A549 (cell line): Measurements from ENCODE around the gene HIC1. TPM values are rescaled to one million over a fixed set of nuclear protein-coding genes. Genes with fewer than 3 reads are reported as not detected.

ENCODE experiments used
- ATAC-seq, 2 experiments: fragments of 200-7000 bp in 1 of 2; fragments of >200 bp in 1 of 2; cut with Nextera tagmentation in 1 of 2; cut with Tn5 transposase in 1 of 2; 3 replicates each; pipeline versions ENCODE4 v1.8.0 to v1.9.1; 2018 to 2020; ENCODE audit warnings: mild to moderate bottlenecking in 1 of 2, moderate library complexity in 1 of 2
- CTCF ChIA-PET: fragments of 300-600 bp; sonication (Branson Sonifier 250); formaldehyde crosslinking; extraction: SDS; loops from one replicate; lab custom pipeline; 2021; ENCODE audit warnings: antibody characterized with exemption, inconsistent platforms; lab: Yijun Ruan, JAX
- POLR2A ChIA-PET: fragments of 350-600 bp; formaldehyde crosslinking; extraction: SDS; loops from one replicate; lab custom pipeline; 2021; ENCODE audit warnings: antibody characterized with exemption, inconsistent platforms; lab: Yijun Ruan, JAX
- DNase-seq, 2 experiments: peaks; one replicate each; pipeline versions ENCODE4 v3.0.0 to v3.0.0-alpha.2; 2011 to 2016; ENCODE audit warnings: low read depth in 1 of 2, low spot score in 1 of 2
- FAIRE-seq: peaks from 2 replicates; lab custom pipeline; 2011; peaks lifted over from hg19 to GRCh38; lab: Jason Lieb, UNC
- H3K27ac ChIP-seq, 2 experiments: fragments of >200 bp; sonication (Bioruptor Twin); formaldehyde crosslinking; 3 replicates each; pipeline ENCODE4 v1.5.1; 2016 to 2017
- H3K4me1 ChIP-seq: fragments of >200 bp; sonication (Bioruptor Twin); formaldehyde crosslinking; 3 replicates; pipeline ENCODE4 v1.6.1; 2016
- H3K4me2 ChIP-seq: fragments of >200 bp; sonication (Bioruptor Twin); formaldehyde crosslinking; 3 replicates; pipeline ENCODE4 v1.6.1; 2016
- H3K4me3 ChIP-seq: fragments of >200 bp; sonication (Bioruptor Twin); formaldehyde crosslinking; 3 replicates; pipeline ENCODE4 v1.5.1; 2016
- H3K9me3 ChIP-seq: fragments of >200 bp; sonication (Bioruptor Twin); formaldehyde crosslinking; 3 replicates; pipeline ENCODE4 v1.6.1; 2016
- CBX2 ChIP-seq: fragments of 200-600 bp; sonication (generic); IDR thresholded peaks from 2 replicates; pipeline ENCODE4 v1.6.1; 2016; ENCODE audit warnings: low read depth, mild to moderate bottlenecking, borderline replicate concordance
- CHD4 ChIP-seq: fragments of 200-600 bp; sonication (generic); IDR thresholded peaks from 2 replicates; pipeline ENCODE4 v1.6.1; 2016; ENCODE audit warnings: antibody characterized with exemption, mild to moderate bottlenecking, borderline replicate concordance
- CTCF ChIP-seq: fragments of >200 bp; sonication (Bioruptor Twin); formaldehyde crosslinking; IDR thresholded peaks from 3 replicates; pipeline ENCODE4 v1.5.1; 2016
- EHF ChIP-seq: fragments of 250-450 bp; sonication (Bioruptor Pico); IDR thresholded peaks from 2 replicates; pipeline ENCODE4 v1.5.0; 2020; ENCODE audit warnings: mild to moderate bottlenecking
- HDAC2 ChIP-seq: fragments of 200-600 bp; sonication (generic); IDR thresholded peaks from 2 replicates; pipeline ENCODE4 v1.6.1; 2016
- MAFK ChIP-seq: fragments of 450-650 bp; IDR thresholded peaks from 2 replicates; pipeline ENCODE4 v1.6.1; 2014; ENCODE audit not compliant: partially characterized antibody
- NFE2L2 ChIP-seq: fragments of 150-350 bp; conservative IDR thresholded peaks from 2 replicates; pipeline ENCODE4 v1.6.1; 2014; ENCODE audit warnings: low read length
- NPAS2 ChIP-seq: fragments of 250-450 bp; sonication (Bioruptor Pico); IDR thresholded peaks from 2 replicates; pipeline ENCODE4 v1.8.0; 2022; ENCODE audit warnings: mild to moderate bottlenecking, moderate library complexity, borderline replicate concordance
- PHF8 ChIP-seq: fragments of 200-600 bp; sonication (generic); IDR thresholded peaks from 2 replicates; pipeline ENCODE4 v1.6.1; 2016; ENCODE audit warnings: low read depth, mild to moderate bottlenecking, antibody characterized with exemption, moderate library complexity, borderline replicate concordance
- RAD21 ChIP-seq, 2 experiments: fragments of >200 bp in 1 of 2; sonication (Bioruptor Twin) in 1 of 2; formaldehyde crosslinking in 1 of 2; IDR thresholded peaks in 1 of 2; conservative IDR thresholded peaks in 1 of 2; 2 replicates in 1 of 2; 3 replicates in 1 of 2; pipeline ENCODE4 v1.6.1; 2012 to 2018; ENCODE audit warnings: inconsistent platforms in 1 of 2
- RFX5 ChIP-seq: fragments of 450-650 bp; IDR thresholded peaks from 2 replicates; pipeline ENCODE4 v1.7.1; 2014; ENCODE audit warnings: antibody characterized with exemption, mild to moderate bottlenecking, moderate library complexity
- RNF2 ChIP-seq: fragments of 200-600 bp; sonication (generic); IDR thresholded peaks from 2 replicates; pipeline ENCODE4 v1.6.1; 2016; ENCODE audit warnings: low read depth, mild to moderate bottlenecking, antibody characterized with exemption, moderate library complexity, borderline replicate concordance
- ZSCAN20 ChIP-seq: fragments of 250-450 bp; sonication (Bioruptor Pico); IDR thresholded peaks from 2 replicates; pipeline ENCODE4 v1.8.0; 2022; ENCODE audit warnings: mild to moderate bottlenecking, moderate library complexity
- WGBS: methylation state at CpG from one replicate; pipeline ENCODE4 v1.1.6; 2017; ENCODE audit errors: missing lambda C conversion rate; 5-methylcytosine and 5-hydroxymethylcytosine counted together
- polyA plus RNA-seq, 4 experiments: library from polyadenylated mRNA; depleted of rRNA in 3 of 4; stranded (reverse); fragments of >200 nt; fragmentation: RNase III in 1 of 4; extraction: RNeasy Plus Mini Kit Qiagen cat#74134 plus additional on column Dnase treatment in 1 of 4; gene quantifications; 2 replicates in 3 of 4; 3 replicates in 1 of 4; pipeline ENCODE4 v1.2.3, GENCODE V29; 2011 to 2017
- TF ChIP-seq, protein P1 (sequence below): fragments of 200-600 bp; sonication (generic); IDR thresholded peaks from 2 replicates; pipeline ENCODE4 v1.6.1; 2016; ENCODE audit warnings: antibody characterized with exemption, mild to moderate bottlenecking, moderate library complexity

HIC1 gene
- polyA plus RNA-seq, 2 of the 4 experiments (the other 2 are of a cell fraction): 0.13 to 1.3 TPM

DNA sequence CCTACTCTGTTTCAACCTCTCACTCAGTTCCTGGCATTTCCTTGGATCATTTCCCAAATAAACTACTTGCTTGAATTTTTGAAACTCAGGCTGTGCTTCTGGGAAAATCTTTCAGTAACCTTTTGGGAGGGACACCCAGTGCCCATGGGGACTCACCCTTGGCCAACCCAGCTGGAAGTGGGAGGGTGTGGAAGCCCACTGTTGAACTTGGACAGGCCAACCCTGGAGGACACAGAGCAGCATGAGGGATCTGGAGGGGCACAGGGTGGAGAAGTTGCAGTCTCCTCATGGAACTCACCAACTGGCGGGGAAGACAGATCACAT is 40.9 kb upstream of the HIC1 start (continued):
- no peak for TF ChIP-seq CTCF
- TF ChIP-seq ZSCAN20 (CRISPR knock-in tag): no peak
- no peak for TF ChIP-seq PHF8

DNA sequence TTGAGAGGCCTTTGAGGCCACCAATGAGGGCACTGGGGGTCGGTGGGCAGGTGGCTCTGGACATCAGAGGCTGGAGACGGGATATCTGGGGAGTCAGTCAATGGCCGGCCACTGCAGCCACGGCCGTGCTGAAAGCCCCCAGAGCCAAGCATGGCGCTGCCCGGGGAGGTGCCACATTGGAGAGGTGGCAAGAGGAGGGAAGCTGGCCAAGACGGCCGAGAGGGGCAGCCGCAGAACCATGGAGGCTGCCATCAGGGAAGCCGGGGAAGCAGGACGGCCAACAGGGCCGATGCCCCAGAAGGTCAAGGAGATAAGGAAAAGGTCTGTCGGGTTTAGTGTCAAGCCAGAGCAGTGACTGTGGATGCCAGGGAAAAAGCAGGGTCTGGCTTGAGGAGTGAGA is 39.6 kb upstream of the HIC1 start:
- TF ChIP-seq CHD4: no peak
- Histone ChIP-seq H3K4me3 (no peak overlapping the region), H3K9me3 (peaks cover 14% of the 10 kb centered on the region; the same call in 2 of the 3 replicates), H3K4me2 (no peak overlapping the region), H3K27ac (no peak overlapping the region), H3K4me1 (no peaks in the 10 kb centered on the region)
- ATAC-seq: no peak
- POLR2A ChIA-PET: no interaction called here
- FAIRE-seq: no peak
- DNase-seq: no peak
- 64% methylated on average over 14 of the region's 14 CpGs for WGBS
- CTCF ChIA-PET: interaction anchor here (0.6 to 5.5 kb wide), 4 partner anchors 11 to 407 kb away, joined by 3 to 24 read pairs (median 12); partner anchors contain the start of genes DPH1 and RTN4RL1

DNA sequence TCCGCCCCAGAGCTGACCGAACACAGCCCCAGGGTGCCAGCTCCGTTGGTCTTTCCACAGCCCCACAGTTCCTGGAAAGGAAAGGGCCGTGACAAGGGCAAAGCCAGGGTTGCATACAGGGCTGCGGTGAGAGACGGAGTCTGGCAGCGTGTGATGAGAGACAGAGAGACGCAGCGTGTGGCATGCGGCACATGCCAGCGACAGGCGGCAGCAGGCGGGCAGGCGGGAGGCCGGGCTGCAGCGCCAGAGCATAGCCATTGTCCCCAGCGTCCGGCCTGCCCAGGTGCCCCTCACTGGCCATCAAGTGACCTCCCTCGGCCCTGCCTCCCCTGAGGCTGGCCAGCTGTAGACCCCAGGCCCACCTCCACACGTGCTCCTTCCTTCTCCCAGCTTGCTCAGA is 38.4 kb upstream of the HIC1 start:
- Histone ChIP-seq H3K4me3 (no peak overlapping the region), H3K27ac (no peak overlapping the region)
- POLR2A ChIA-PET: no interaction called here
- CTCF ChIA-PET: interaction anchor here (0.7 to 5.5 kb wide), 4 partner anchors 11 to 108 kb away, joined by 3 to 24 read pairs (median 5); partner anchors contain the start of genes DPH1 and RTN4RL1
- no peak for TF ChIP-seq HDAC2
- TF ChIP-seq RFX5: no peak
- TF ChIP-seq CHD4: no peak
- TF ChIP-seq, protein P1, sequence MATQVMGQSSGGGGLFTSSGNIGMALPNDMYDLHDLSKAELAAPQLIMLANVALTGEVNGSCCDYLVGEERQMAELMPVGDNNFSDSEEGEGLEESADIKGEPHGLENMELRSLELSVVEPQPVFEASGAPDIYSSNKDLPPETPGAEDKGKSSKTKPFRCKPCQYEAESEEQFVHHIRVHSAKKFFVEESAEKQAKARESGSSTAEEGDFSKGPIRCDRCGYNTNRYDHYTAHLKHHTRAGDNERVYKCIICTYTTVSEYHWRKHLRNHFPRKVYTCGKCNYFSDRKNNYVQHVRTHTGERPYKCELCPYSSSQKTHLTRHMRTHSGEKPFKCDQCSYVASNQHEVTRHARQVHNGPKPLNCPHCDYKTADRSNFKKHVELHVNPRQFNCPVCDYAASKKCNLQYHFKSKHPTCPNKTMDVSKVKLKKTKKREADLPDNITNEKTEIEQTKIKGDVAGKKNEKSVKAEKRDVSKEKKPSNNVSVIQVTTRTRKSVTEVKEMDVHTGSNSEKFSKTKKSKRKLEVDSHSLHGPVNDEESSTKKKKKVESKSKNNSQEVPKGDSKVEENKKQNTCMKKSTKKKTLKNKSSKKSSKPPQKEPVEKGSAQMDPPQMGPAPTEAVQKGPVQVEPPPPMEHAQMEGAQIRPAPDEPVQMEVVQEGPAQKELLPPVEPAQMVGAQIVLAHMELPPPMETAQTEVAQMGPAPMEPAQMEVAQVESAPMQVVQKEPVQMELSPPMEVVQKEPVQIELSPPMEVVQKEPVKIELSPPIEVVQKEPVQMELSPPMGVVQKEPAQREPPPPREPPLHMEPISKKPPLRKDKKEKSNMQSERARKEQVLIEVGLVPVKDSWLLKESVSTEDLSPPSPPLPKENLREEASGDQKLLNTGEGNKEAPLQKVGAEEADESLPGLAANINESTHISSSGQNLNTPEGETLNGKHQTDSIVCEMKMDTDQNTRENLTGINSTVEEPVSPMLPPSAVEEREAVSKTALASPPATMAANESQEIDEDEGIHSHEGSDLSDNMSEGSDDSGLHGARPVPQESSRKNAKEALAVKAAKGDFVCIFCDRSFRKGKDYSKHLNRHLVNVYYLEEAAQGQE: no peak
- TF ChIP-seq MAFK: no peak
- TF ChIP-seq NPAS2 (CRISPR knock-in tag): no peak
- no peak for TF ChIP-seq EHF (CRISPR knock-in tag)
- no peak for TF ChIP-seq ZSCAN20 (CRISPR knock-in tag)
- TF ChIP-seq CTCF: no peak
- no peak for TF ChIP-seq NFE2L2
- TF ChIP-seq RNF2: no peak
- TF ChIP-seq CBX2: no peak
- no peak for TF ChIP-seq RAD21 (conservative IDR thresholded peaks at IDR 0.05 in 1 of 2, IDR thresholded peaks at IDR 0.05 in 1 of 2)
- TF ChIP-seq, all 56 proteins: peak for 0
- DNase-seq (no peak), FAIRE-seq (no peak), ATAC-seq (no peak)
- peaks cover 14% of the 10 kb centered on the region; the same call in 2 of the 3 replicates for H3K9me3 ChIP-seq
- no peaks in the 10 kb centered on the region for H3K4me1 ChIP-seq
- no peak overlapping the region for H3K4me2 ChIP-seq
- 74% methylated on average over 20 of the region's 20 CpGs for WGBS
